Thyroid gland (tissue), 4 donors: ENCODE results near the gene NCKAP5.

Experiments used
- POLR2A ChIP-seq, 2 donors: fragments of 450-650 bp; IDR thresholded peaks; one replicate each; pipeline ENCODE4 v1.6.1; 2017; ENCODE audit warnings: antibody characterized with exemption in 2 of 2, mild to moderate bottlenecking in 2 of 2, moderate library complexity in 1 of 2
- TF ChIP-seq, protein P1 (sequence below), 6 experiments: fragments of 200-600 bp in 3 of 6; fragments of 450-650 bp in 3 of 6; sonication (generic) in 3 of 6; IDR thresholded peaks; one replicate each; pipeline ENCODE4 v1.5.1; 2016 to 2019; ENCODE audit warnings: antibody characterized with exemption in 6 of 6, mild to moderate bottlenecking in 2 of 6, inconsistent platforms in 1 of 6, moderate library complexity in 1 of 6

DNA sequence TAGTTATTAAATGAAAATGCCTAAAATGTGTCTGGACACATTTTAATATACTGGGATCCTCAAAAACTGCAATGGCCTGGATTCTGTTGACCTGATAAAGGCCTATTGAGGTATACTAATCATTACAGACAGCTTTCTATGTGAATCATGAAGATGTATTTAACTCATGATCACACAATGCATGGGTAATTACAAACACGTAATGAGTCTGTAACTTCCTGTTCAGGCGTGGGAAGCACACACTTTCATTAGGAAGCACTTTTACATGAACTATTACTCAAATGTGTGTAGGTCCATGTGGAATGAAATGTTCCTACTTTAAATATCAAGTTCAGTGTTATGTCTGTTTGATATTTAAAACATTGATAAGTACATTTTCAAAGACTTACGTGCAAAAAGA lies 108.7 kb downstream of the NCKAP5 start:
- TF ChIP-seq, protein P1, sequence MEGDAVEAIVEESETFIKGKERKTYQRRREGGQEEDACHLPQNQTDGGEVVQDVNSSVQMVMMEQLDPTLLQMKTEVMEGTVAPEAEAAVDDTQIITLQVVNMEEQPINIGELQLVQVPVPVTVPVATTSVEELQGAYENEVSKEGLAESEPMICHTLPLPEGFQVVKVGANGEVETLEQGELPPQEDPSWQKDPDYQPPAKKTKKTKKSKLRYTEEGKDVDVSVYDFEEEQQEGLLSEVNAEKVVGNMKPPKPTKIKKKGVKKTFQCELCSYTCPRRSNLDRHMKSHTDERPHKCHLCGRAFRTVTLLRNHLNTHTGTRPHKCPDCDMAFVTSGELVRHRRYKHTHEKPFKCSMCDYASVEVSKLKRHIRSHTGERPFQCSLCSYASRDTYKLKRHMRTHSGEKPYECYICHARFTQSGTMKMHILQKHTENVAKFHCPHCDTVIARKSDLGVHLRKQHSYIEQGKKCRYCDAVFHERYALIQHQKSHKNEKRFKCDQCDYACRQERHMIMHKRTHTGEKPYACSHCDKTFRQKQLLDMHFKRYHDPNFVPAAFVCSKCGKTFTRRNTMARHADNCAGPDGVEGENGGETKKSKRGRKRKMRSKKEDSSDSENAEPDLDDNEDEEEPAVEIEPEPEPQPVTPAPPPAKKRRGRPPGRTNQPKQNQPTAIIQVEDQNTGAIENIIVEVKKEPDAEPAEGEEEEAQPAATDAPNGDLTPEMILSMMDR (IDR thresholded peaks at IDR 0.05), result no peak
- TF ChIP-seq POLR2A (IDR thresholded peaks at IDR 0.05), result no peak
